ENCODE data around the gene SLC1A7.

SLC1A7 gene

GRCh38 chr1:53090227-53091147, 52.0 kb downstream of the SLC1A7 start:
- DNase-seq (ENCODE audit: low read depth) = no peak

DNA sequence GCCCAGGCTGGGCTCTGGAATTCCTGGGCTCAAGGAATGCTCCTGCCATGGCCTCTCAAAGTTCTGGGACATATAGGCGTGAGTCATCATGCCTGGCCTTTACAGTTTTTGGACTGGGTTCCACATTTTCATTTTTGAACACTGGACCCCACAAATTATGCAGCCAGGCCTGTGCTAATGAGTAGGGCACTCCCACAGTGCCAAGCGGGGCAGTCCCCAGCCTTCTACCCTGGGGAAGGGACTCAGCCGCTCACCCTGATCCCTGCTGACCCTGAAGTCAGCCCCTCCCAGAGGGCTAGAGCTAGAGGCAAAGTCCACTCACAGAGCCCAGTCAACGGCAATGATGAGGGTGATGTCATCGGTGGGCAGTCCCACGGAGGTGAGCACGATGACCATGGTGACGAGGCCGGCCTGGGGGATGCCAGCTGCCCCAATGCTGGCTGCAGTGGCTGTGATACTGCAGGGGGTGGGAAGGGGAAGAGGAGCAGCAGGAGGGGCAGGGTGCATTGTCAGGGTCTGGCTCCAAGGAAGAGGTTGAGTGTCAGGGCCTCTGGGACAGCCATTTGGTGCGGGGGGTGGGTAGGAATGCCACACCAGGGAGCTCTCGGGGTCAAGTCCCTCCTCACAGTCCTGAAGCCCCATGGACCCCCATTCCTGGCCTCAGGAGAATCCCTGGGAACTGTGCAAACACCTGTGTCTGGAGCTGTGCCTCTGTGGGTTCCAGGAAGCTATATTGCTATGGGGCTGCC, 52.8 kb downstream of the SLC1A7 start:
- no peak for DNase-seq (ENCODE audit: low read depth)

GRCh38 chr1:53088616-53089300, 53.7 kb downstream of the SLC1A7 start:
- DNase-seq (ENCODE audit: low read depth) = no peak

- DNase-seq (ENCODE audit: low read depth) = no peak
These were observed 54.8 kb downstream of the SLC1A7 start for GRCh38 chr1:53087332-53088285.

GRCh38 chr1:53086491-53087070, 55.9 kb downstream of the SLC1A7 start:
- no peak for DNase-seq (ENCODE audit: low read depth)

DNA sequence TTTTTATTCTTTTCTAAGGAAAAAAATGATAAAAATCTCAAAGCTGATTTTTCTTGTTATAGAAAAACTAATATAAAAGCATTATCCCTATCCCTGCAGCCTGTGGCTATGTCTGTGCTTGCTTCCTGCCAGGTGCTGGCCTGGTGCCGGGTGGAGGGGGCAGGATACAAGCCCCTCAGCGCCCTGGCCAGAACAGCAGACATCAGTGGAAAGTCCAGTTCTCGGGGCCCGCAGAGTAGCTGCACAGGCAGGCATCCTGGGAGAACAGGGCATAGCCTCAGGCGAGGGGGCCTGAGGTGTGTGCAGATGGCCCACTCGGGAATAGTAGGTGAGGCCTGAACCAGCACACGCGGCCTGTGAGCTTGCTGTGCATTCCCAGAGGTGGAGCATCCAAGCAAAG, 57.0 kb downstream of the SLC1A7 start:
- DNase-seq (ENCODE audit: low read depth) = no peak

- no peak for DNase-seq (ENCODE audit: low read depth)
These were observed 57.9 kb downstream of the SLC1A7 start for GRCh38 chr1:53084589-53084971.

- DNase-seq (ENCODE audit: low read depth) = no peak
These were observed 58.5 kb downstream of the SLC1A7 start for GRCh38 chr1:53083636-53084588.

DNA sequence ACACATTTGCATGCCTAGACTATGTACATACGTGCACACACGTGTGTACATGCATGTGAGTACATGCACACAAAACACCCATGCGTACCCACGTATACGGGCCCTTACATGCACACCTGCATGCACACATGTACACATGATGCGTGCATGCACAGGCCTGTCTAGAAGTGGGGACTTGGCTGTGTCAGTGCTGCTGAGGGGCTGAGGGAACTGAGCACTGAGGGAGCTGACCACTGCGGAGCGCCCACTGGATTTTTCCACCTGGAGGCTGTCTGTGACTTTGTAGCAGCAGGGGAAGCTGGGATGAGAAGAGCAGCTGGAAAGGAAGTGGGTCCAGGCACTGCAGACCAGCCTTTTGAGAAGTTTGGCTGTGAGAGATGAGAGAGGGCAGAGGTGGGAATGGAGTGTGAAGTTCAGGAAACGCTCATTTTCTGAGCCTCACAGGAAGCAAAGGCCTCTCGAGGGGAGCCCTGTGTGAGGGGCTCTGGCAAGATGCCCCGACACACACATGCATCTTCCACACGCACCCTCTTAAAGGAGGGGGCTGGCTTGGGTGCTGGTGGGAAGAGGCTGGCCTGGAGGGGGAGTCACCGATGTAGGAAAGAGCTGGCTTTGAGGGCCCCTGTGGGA, 59.5 kb downstream of the SLC1A7 start:
- DNase-seq (ENCODE audit: low read depth) = no peak

GRCh38 chr1:53081384-53082066, 60.9 kb downstream of the SLC1A7 start:
- no peak for DNase-seq (ENCODE audit: low read depth)

DNA sequence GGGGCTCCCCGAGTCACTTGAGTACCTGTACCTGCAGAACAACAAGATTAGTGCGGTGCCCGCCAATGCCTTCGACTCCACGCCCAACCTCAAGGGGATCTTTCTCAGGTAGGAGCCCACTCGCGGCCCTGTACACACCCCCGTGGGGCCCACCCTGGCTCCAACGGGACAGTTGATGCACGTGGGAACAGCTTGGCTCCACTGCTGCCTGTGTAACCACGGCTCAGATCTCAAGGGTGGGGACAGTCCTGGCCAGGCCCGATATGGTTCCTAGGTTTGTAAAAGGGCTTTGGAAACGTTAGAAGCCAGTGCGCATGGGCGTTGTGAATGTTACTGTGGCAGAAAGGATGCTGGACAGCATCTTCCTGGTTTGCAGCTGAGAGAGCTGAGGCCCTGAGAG, 61.7 kb downstream of the SLC1A7 start:
- no peak for DNase-seq (ENCODE audit: low read depth)

DNA sequence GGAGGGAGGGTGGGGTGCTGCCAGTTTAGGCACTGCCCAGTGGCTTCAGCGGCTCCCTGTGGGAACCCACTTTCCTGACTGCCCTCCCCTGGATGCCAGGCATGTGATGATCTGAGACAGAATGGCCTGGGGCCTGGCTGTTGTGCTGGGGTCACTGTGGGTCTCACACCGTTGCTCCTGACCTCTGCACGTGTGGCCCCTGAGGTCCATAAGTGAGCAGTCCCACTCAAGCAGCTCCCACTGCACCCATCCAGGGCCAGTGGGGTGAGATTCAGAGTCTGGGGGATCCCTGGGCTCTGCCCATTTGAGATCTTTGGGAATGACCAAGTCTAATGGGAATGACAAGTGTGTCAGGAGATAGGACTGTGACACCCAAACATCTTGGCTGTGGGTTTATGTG, 62.4 kb downstream of the SLC1A7 start:
- DNase-seq (ENCODE audit: low read depth) = no peak

DNA sequence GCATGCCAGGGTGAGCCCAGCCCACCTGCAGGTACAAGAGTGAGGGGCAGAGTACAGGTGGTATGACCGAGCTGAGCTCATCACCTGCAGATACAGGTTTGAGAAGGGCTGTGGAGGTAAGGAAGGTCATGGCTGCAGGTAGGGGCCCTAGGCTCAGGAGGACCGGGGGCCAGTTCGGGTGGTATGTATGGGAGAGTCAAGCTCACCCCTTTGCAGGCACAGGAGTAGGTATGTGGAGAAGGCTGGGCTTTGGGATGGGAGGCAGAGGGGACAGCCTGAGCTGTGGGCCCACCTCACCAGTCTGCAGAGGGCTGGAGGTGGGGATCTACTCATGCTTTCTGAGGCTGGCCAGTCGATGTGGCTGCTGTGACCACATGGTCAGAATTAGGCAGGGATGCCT, 63.2 kb downstream of the SLC1A7 start:
- no peak for DNase-seq (ENCODE audit: low read depth)

- DNase-seq (ENCODE audit: low read depth) = no peak
These were observed 63.9 kb downstream of the SLC1A7 start for GRCh38 chr1:53078333-53079101.

DNA sequence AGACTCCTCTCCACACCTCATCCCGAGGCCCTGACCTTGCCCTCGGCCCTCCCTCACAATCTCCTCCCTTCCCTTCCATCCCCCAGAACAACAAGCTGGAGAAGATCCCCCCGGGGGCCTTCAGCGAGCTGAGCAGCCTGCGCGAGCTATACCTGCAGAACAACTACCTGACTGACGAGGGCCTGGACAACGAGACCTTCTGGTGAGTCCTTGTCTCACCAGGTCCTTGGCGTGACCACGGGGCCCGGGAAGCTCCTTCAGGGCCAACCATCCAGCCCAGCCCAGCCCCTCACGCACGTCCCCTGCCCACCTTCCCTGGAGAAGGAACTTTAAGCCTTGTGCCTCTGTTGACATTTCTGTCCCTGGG, 64.9 kb downstream of the SLC1A7 start:
- DNase-seq (ENCODE audit: low read depth) = no peak

DNA sequence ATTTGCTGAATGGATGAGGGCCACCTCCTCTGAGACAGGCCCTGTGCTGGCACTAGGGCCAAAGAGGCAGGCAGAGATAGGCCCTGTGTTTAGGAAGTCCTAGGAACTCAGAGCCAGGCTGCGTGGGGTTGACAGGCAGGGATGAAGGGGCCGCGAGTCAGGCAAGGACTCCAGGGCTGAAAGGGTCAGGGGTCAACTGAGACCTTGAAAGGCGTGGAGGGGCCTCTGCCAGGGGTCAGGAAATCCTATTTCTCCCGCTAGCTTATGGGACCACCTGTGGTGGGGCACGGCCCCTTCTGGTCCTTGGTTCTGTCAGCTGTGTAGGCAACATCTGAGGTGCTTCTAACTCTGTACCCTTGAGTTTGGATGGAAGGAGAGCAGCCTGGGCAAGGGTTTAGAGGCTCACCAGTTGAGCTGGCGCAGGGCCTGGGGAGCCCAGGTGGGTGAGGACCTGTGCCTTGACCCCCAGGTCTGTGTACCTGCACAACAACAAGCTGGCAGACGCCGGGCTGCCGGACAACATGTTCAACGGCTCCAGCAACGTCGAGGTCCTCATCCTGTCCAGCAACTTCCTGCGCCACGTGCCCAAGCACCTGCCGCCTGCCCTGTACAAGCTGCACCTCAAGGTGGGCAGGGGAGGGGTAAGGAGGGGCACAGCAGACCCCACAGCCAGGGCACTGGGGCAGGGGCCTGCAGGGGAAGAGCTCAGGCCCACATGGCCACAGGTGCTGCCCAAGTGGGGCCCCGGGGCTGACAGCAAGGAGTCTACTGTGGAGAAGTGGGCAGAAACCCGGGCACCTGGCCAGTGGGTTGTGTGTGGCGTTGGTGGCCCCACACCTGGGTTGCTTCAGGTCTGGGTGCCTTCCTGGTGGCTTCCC, 65.5 kb downstream of the SLC1A7 start:
- no peak for DNase-seq (ENCODE audit: low read depth)

- DNase-seq (ENCODE audit: low read depth) = no peak
These were observed 66.3 kb downstream of the SLC1A7 start for GRCh38 chr1:53076165-53076564.
